Activated CD8-positive, alpha-beta memory T cell treated with anti-CD3 and anti-CD28 coated beads, Interleukin-2, amount 50 U/mL, for 48 hours (primary cell): Measurements from ENCODE around the gene ZNF3.
A peak's percentile ranks its signal among the peaks of the same experiment; 100 is the strongest.
"Not testable (repeated sequence)": the region's sequence is repeated elsewhere in the genome, so short reads cannot be mapped to it uniquely, and the experiment has no call there.

ENCODE experiments used
- DNase-seq: peaks from one replicate; pipeline ENCODE4 v3.0.0-alpha.2; 2020

ZNF3 gene

DNA sequence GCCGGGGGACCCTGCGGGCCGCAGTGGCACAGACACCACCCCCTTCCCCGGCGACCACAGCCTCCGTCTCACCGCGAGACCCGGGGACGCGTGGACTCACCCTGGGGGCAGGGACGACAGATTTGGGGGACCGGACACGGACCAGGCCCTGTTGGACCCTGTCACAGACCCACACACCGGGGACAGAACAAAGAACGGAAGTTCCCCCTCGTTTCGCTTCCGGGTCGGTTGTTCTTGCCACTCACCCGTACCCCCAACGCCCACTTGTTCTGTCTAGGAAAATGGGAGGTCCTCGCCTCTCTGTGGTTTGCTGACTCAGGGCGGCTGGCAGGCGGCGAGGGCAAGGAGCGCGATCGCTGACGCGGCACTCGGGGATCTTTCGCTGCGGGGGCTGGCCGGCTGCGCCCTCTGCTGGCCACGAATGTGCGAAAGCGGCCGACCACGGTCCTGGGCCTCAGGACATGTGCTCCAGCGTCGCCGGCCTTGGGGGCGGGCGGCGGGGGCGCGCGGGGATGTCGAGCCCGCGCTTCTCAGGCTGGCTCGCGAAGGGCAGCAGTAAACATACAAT is at the start of gene ZNF3:
Gene ZNF3 (minus strand): TSS at position 189 of the 568 bp plus-strand sequence. CDS start 4,366 bp downstream, outside the sequence.
- DNase-seq: peak; percentile 99

- DNase-seq: peak; percentile 90
These were observed 49.3 kb upstream of the ZNF3 start for GRCh38 chr7:100130608-100131453.

- not testable (repeated sequence) for DNase-seq
These were observed 48.7 kb upstream of the ZNF3 start for GRCh38 chr7:100130220-100130607.

DNA sequence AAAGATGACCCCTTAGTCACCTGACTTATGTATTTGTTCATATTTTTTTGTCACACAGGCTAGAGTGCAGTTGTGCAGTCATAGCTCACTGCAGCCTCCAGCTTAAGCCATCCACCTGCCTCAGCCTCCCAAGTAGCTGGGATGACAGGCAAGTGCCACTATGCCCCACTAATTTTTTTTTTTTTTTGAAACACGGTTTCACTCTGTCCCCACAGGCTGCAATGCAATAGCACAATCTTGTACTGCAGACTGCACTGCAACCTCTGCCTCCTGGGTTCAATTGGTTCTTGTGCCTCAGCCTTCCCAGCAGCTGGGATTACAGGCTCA is 47.1 kb upstream of the ZNF3 start:
- DNase-seq: no peak

DNA sequence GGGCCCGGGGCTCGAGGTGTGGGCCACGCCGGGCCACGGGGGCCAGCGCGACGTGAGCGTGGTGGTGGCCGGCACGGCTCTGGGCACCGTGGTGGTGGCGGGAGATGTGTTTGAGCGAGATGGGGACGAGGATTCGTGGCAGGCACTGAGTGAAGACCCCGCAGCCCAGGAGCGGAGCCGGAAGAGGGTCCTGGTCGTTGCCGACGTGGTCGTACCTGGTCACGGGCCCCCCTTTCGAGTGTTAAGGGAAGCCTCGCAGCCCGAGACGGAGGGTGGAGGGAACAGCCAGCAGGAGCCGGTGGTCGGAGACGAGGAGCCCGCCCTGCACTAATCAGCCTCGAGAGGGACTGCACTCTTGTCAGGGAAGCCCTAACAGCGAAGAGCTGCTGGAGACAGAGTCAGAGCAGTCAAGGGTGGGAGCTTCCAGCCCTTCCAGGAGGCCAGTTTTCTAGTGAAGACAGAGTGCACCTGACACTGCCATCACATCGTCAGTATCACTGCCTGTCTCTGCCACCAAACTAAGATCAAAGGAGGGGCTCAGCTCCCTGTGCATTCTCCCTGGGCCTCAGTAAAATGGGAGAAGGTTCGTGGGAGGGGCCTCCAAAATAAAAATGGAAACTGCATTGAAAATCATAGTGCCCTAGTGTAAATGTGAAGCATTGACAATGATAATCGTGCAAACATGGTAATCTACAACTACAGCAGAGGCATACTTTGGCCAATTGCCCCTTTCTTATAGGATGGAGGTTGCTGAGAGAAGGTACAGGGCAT is 46.5 kb upstream of the ZNF3 start:
- DNase-seq: peak; percentile 74

DNA sequence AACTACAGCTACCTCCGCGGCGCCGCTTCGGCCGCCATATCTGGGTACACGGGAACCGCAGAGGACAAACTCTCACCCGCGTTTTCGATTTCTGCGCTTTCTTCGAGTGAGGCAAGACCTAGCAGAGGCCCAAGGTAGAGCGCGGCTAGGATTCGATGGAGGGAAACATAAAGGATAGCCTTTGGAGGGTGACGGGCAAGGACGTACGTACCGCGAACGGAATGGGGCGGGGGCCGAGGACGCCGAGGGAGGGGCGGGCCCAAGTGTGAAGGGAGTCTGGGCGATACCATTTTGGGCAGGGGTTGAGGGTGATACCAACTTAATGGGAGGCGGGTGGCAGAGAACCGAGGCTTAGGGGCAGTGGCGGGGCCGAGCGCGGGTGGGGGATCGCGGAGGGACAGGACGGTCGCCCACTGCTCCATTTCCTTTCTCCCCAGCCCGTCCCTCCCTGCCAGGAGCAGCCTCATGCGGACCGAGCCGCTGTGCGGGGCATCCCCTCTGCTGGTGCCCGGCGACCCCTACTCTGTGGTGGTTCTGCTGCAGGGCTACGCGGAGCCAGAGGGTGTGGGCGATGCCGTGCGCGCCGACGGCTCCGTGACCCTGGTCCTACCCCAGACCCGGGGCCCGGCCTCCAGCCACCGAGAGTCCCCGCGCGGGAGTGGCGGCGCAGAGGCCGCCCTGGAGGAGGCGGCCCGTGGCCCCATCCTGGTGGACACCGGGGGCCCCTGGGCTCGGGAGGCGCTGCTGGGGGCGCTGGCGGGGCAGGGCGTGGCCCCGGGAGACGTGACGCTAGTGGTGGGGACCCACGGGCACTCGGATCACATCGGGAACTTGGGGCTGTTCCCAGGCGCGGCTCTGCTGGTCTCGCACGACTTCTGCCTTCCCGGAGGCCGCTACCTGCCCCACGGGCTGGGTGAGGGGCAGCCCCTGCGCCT is 45.7 kb upstream of the ZNF3 start, which contains the start of gene MBLAC1:
Gene MBLAC1 (plus strand): TSS at position 37 of the 935 bp plus-strand sequence. CDS start 429 bp downstream, at position 466.
- DNase-seq: peak; percentile 95

DNA sequence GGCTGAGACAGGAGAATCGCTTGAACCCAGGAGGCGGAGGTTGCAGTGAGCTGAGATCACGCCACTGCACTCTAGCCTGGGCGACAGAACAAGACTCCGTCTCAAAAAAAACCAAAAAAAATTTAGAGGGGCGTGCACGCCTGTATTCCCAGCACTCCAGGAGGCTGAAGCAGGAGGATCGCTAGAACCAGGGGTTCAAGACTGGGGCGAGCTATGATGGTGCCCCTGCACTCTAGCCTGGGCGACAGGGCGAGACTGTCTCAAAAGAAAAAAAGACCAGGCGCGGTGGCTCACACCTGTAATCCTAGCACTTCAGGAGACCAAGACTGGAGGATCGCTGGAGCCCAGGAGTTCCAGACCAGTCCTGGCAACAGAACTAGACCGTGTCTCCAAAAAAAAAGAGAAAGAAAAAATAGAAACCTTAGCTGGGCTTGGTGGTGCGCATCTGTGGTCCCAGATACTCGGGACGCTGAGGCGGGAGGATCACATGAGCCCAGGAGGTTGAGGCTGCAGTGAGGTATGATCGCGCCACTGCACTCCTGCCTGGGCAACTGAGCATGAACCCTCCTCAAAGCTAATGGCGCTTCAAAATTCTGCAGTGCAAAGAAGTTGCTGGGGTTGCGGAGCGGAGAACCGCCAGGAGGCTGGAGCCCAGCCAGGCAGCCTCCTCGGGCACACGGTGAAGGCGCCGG is 44.9 kb upstream of the ZNF3 start:
- peak; percentile 62 for DNase-seq

- DNase-seq: no peak
These were observed 43.0 kb upstream of the ZNF3 start for GRCh38 chr7:100124301-100125230.

GRCh38 chr7:100122568-100122967 is 41.0 kb upstream of the ZNF3 start:
- no peak for DNase-seq

- no peak for DNase-seq
These were observed 40.5 kb upstream of the ZNF3 start for GRCh38 chr7:100122067-100122466.

DNA sequence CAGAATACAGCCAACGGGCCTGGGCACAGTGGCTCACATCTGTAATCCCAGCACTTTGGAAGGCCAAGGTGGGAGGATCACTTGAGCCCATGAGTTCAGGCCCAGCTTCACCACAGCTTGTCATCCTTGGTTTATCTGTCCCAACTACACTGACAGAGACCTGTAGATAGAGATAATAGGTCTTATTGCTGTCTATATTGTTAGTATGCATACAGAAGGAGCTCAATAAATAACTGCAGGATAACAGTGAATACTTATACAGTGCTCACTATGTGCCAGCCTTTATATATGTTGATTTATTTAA is 39.2 kb upstream of the ZNF3 start:
- DNase-seq: no peak

GRCh38 chr7:100119970-100120732 is 38.6 kb upstream of the ZNF3 start:
- no peak for DNase-seq

GRCh38 chr7:100119072-100119969 is 37.8 kb upstream of the ZNF3 start, which contains the start of the genes CNPY4 and TAF6:
Gene CNPY4, plus strand, starts transcription at chr7:100119634. Its CDS starts 111 bp downstream, at chr7:100119745.
Gene TAF6, minus strand, starts transcription at chr7:100119358. Its CDS starts 5,149 bp downstream, at chr7:100114209.
- DNase-seq: peak; percentile 97

DNA sequence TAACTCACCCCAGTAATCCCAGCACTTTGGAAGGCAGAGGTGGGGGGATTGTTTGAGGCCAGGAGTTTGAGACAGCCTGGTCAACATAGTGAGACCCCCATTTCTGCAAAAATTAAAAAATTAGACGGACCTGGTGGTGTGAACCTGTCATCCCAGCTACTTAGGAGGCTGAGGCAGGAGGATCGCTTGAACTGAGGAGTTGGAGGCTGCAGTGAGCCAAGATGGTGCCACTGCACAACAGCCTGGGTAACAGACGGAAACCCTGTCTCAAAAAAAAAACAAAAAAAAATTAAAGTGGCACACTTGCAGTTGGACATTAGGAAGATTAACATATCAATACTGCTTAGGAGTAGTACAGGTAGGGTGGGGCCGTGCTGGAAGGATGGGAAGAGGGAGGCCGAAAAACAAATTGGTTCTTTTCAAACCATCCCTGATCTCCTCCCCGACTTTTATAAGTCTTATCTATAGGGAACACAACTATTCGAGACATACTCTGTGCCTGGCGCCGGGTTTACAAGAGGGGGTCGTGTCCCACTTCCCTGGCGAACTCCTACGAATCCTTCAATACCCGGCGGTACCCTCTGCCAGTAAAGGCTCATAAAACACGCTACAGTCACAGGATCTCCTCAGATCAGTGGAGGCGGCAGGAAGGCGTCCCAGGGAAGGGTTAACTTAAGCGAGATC is 37.0 kb upstream of the ZNF3 start:
- DNase-seq: no peak

DNA sequence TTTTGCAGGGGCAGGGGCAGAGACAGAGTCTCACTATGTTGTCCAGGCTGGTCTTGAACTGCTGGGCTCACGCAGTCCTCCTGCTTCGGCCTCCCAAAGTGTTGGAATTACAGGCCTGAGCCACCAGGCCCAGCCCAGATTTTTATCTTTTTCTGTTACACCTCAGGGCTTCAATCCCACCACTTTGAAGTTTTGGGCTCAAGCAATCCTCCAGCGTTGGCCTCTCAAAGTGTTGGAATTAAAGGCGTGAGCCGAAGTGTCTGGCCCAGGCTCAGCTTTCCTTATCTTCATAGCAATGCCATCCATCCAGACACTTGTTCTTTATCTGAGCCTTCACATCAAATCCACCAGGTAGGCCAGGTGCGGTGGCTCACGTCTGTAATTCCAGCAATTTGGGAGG is 33.5 kb upstream of the ZNF3 start:
- DNase-seq: no peak

DNA sequence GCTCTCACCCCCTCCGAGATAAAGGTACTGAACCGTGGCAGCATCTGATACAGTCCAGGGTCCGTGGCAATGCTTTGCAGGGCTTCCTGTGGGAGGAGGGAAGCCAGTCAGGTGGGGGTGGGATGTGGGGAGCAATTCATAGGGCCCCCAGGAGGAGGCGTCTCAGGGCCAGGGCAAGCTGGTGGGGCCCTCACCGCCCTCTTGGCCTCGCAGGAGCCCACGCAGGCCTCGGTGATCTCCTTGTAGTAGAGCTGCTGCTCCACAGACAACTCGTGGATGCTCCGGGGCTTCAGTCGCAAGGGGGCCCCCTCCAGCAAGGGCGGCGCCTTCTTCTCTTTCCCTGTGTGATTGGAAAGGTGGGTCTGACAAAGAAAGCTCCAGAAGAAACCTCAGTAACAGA is 30.4 kb upstream of the ZNF3 start:
- no peak for DNase-seq

DNA sequence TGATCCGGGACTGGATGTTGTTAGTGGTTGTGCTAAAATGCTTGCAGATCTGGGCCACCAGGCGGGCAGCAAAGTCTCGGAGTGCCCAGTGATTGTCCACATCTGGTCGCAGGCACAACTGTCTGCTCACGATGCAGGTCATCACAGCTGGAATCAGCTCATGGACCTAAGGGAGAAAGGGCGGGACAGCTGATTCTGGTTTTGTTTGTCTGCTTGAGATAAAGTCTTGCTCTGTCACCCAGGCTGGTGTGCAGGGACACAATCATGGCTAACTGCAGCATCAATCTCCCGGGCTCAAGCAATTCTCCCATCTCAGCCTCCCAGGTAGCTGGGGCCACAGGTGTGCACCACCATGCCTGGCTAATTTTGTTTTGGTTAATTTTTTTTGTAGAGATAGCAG is 29.6 kb upstream of the ZNF3 start:
- no peak for DNase-seq

- no peak for DNase-seq
These were observed 28.1 kb upstream of the ZNF3 start for GRCh38 chr7:100109521-100110163.
